Measurements from ENCODE around the gene KRTAP4-16.

- no peak for TF ChIP-seq RAD21 (IDR thresholded peaks at IDR 0.05; ENCODE audit: low read depth)
- TF ChIP-seq EZH2 (IDR thresholded peaks at IDR 0.05), result no peak
- no peak for TF ChIP-seq MAX (IDR thresholded peaks at IDR 0.05)
- no peak for TF ChIP-seq CTCF (IDR thresholded peaks at IDR 0.05 in 2 of 3, conservative IDR thresholded peaks at IDR 0.05 in 1 of 3; ENCODE audit: borderline replicate concordance in 1 of 3, insufficient read depth in 1 of 3, low read depth in 2 of 3, low read length in 2 of 3)
- TF ChIP-seq JUND (IDR thresholded peaks at IDR 0.05), result no peak
- TF ChIP-seq ATF3 (IDR thresholded peaks at IDR 0.05), result no peak
- TF ChIP-seq YY1 (IDR thresholded peaks at IDR 0.05; ENCODE audit: extremely low read depth, insufficient replicate concordance, low read depth, low read length), result no peak
Observed at GRCh38 chr17:41067281-41067680, 34.7 kb downstream of the KRTAP4-16 start.
